Mesendoderm (in vitro differentiated cells): Measurements from ENCODE around the gene ZNF547.

Experiments used
- DNase-seq: peaks from one replicate; pipeline ENCODE4 v3.0.0; 2013
- H2AK5ac ChIP-seq: 2 replicates; pipeline ENCODE4 v1.6.1; 2013; ENCODE audit warnings: low read length, inconsistent platforms
- H2BK120ac ChIP-seq: 2 replicates; pipeline ENCODE4 v1.6.1; 2013; ENCODE audit warnings: low read depth, mild to moderate bottlenecking, low read length, moderate library complexity, mixed read lengths
- H2BK15ac ChIP-seq: replicated peaks from 2 replicates; pipeline ENCODE4 v1.6.1; 2013; ENCODE audit warnings: low read depth, mild to moderate bottlenecking, moderate library complexity
- H2BK5ac ChIP-seq: 2 replicates; pipeline ENCODE4 v1.6.1; 2013; ENCODE audit warnings: low read length, inconsistent platforms
- H3K18ac ChIP-seq: 2 replicates; pipeline ENCODE4 v1.6.1; 2013; ENCODE audit warnings: mild to moderate bottlenecking, low read length, mixed read lengths
- H3K23ac ChIP-seq: one replicate; pipeline ENCODE4 v1.6.1; 2013; ENCODE audit warnings: low read length
- H3K27ac ChIP-seq: 2 replicates; pipeline ENCODE4 v1.5.1; 2013; ENCODE audit warnings: low read depth, mild to moderate bottlenecking, inconsistent platforms, low read length, moderate library complexity
- H3K27me3 ChIP-seq: 2 replicates; pipeline ENCODE4 v1.6.1; 2013; ENCODE audit warnings: low read length, control low read depth, mild to moderate bottlenecking, inconsistent platforms; ENCODE audit not compliant: insufficient read depth, poor library complexity
- H3K36me3 ChIP-seq: 2 replicates; pipeline ENCODE4 v1.6.1; 2013; ENCODE audit warnings: low read length, inconsistent platforms; ENCODE audit not compliant: control insufficient read depth, insufficient read depth
- H3K4ac ChIP-seq: one replicate; pipeline ENCODE4 v1.6.1; 2013; ENCODE audit warnings: low read depth, mild to moderate bottlenecking, low read length, moderate library complexity
- H3K4me1 ChIP-seq: 2 replicates; pipeline ENCODE4 v1.6.1; 2013; ENCODE audit warnings: low read depth, low read length, inconsistent platforms; ENCODE audit not compliant: control insufficient read depth
- H3K4me2 ChIP-seq: 2 replicates; pipeline ENCODE4 v1.6.1; 2013; ENCODE audit warnings: low read length
- H3K4me3 ChIP-seq: 2 replicates; pipeline ENCODE4 v1.5.1; 2013; ENCODE audit warnings: mild to moderate bottlenecking, low read length
- H3K56ac ChIP-seq: one replicate; pipeline ENCODE4 v1.6.1; 2013; ENCODE audit warnings: low read length
- H3K79me1 ChIP-seq: 2 replicates; pipeline ENCODE4 v1.6.1; 2013; ENCODE audit warnings: low read length, inconsistent platforms
- H3K79me2 ChIP-seq: 2 replicates; pipeline ENCODE4 v1.6.1; 2013; ENCODE audit warnings: mild to moderate bottlenecking, low read length; ENCODE audit not compliant: control insufficient read depth, insufficient read depth
- H3K9ac ChIP-seq: 2 replicates; pipeline ENCODE4 v1.6.1; 2013; ENCODE audit warnings: low read length, inconsistent platforms
- H4K5ac ChIP-seq: one replicate; pipeline ENCODE4 v1.6.1; 2013; ENCODE audit warnings: low read length
- H4K8ac ChIP-seq: one replicate; pipeline ENCODE4 v1.6.1; 2013; ENCODE audit warnings: low read depth, mild to moderate bottlenecking, control low read depth, low read length, moderate library complexity
- WGBS: extraction: QIAGEN DNeasy Blood & Tissue Kit; methylation state at CpG from one replicate; pipeline ENCODE4 v1.1.7; 2013; ENCODE audit warnings: low lambda C conversion rate, missing lambda C conversion rate; ENCODE audit not compliant: insufficient coverage; ENCODE audit errors: extremely low coverage; 5-methylcytosine and 5-hydroxymethylcytosine counted together

The ZNF547 gene

DNA sequence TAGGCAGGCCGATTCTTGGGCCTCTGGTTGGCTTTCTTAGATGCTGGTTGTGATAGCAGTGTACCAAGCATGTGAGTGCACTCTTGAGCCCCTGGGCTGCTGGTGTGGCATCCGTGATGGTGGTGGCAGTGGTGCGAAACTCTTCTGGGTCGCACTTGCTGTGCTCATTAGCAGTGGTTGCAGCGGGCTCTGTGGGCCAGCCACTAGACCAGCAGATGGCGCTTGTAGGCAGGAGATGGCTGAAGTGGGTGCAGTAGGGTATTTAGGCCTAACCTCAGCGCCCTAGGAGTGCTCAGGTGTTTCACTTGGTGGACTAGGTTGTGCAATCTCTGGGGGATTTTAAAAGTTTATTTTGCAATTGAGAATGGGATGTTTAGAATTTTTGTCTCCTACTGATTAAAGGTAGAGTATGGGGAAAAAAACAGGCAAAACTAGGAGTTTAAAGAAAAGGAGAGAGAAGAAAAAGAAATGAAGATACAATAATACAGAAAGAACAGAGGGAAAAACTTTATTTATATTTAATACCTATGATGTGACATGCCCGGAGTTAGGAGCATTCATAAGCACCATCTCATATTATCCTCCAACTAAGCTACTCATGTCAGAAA, 43.3 kb downstream of the ZNF547 start:
- Histone ChIP-seq H2BK5ac (no peak overlapping the region), H2BK120ac (no peak overlapping the region), H3K18ac (no peak overlapping the region), H2BK15ac (no peak overlapping the region), H4K8ac (no peak overlapping the region), H3K9ac (no peak overlapping the region), H3K27me3 (no peaks in the 10 kb centered on the region), H3K4me3 (no peak overlapping the region), H4K5ac (no peak overlapping the region), H3K79me1 (peaks cover under 1% of the 10 kb centered on the region), H3K4me2 (no peak overlapping the region), H3K4me1 (no peaks in the 10 kb centered on the region), H3K4ac (no peak overlapping the region), H3K27ac (no peak overlapping the region), H3K23ac (no peak overlapping the region), H3K56ac (no peak overlapping the region), H3K36me3 (no peaks in the 10 kb centered on the region), H3K79me2 (peaks cover 2% of the 10 kb centered on the region), H2AK5ac (no peak overlapping the region)
- DNase-seq, result peak; percentile 84
- WGBS, result no CpG with 5 or more reads among the region's 8 CpGs

- Histone ChIP-seq H3K4ac (no peak within 1 kb of the TSS), H3K56ac (peak within 1 kb of the TSS; percentile 85), H3K4me2 (peak within 1 kb of the TSS; percentile 89), H2BK15ac (no peak within 1 kb of the TSS), H3K23ac (no peak within 1 kb of the TSS), H3K4me1 (no peaks in the 10 kb centered on the region), H3K18ac (no peak within 1 kb of the TSS), H4K5ac (no peak within 1 kb of the TSS), H3K79me1 (peaks cover 11% of the 10 kb centered on the region), H3K79me2 (peaks cover 8% of the 10 kb centered on the region), H3K27ac (no peak within 1 kb of the TSS), H3K27me3 (no peaks in the 10 kb centered on the region), H2AK5ac (no peak within 1 kb of the TSS), H4K8ac (no peak within 1 kb of the TSS), H2BK120ac (no peak within 1 kb of the TSS), H2BK5ac (no peak within 1 kb of the TSS), H3K4me3 (peak within 1 kb of the TSS; percentile 71), H3K9ac (peak within 1 kb of the TSS; percentile 76), H3K36me3 (no peaks in the 10 kb centered on the region)
- peak; percentile 97 for DNase-seq
- WGBS, result no CpG with 5 or more reads among the region's 55 CpGs
These were observed 47.7 kb downstream of the ZNF547 start, which contains the start of gene ZNF17 for GRCh38 chr19:57410877-57411671. Gene ZNF17, plus strand, starts transcription at chr19:57411161. Its CDS starts 2,455 bp downstream, at chr19:57413616.

- H4K5ac ChIP-seq, result no peak overlapping the region
- H3K4me3 ChIP-seq, result no peak overlapping the region
- H3K18ac ChIP-seq, result no peak overlapping the region
- H2BK120ac ChIP-seq, result no peak overlapping the region
- no peak for DNase-seq
- WGBS, result no CpG with 5 or more reads among the region's 4 CpGs
- no peak overlapping the region for H3K23ac ChIP-seq
- no peak overlapping the region for H3K9ac ChIP-seq
- H3K56ac ChIP-seq, result no peak overlapping the region
- H3K27me3 ChIP-seq, result no peaks in the 10 kb centered on the region
- no peak overlapping the region for H3K4ac ChIP-seq
- peaks cover 4% of the 10 kb centered on the region for H3K36me3 ChIP-seq
- no peak overlapping the region for H2AK5ac ChIP-seq
- H3K79me1 ChIP-seq, result peaks cover 2% of the 10 kb centered on the region
- no peaks in the 10 kb centered on the region for H3K4me1 ChIP-seq
- H2BK5ac ChIP-seq, result no peak overlapping the region
- no peaks in the 10 kb centered on the region for H3K79me2 ChIP-seq
- no peak overlapping the region for H3K27ac ChIP-seq
- no peak overlapping the region for H3K4me2 ChIP-seq
- no peak overlapping the region for H4K8ac ChIP-seq
- H2BK15ac ChIP-seq, result no peak overlapping the region
These were observed 56.1 kb downstream of the ZNF547 start for GRCh38 chr19:57419439-57419838.

GRCh38 chr19:57421037-57421436, 57.7 kb downstream of the ZNF547 start:
- Histone ChIP-seq H4K8ac (no peak overlapping the region), H2AK5ac (no peak overlapping the region), H3K18ac (no peak overlapping the region), H2BK15ac (no peak overlapping the region), H3K36me3 (peaks cover 4% of the 10 kb centered on the region), H3K9ac (no peak overlapping the region), H3K4ac (no peak overlapping the region), H3K56ac (no peak overlapping the region), H3K79me1 (peaks cover 1% of the 10 kb centered on the region), H3K27ac (no peak overlapping the region), H3K23ac (no peak overlapping the region), H2BK5ac (no peak overlapping the region), H2BK120ac (no peak overlapping the region), H3K4me1 (no peaks in the 10 kb centered on the region), H3K27me3 (no peaks in the 10 kb centered on the region), H3K79me2 (no peaks in the 10 kb centered on the region), H4K5ac (no peak overlapping the region), H3K4me2 (no peak overlapping the region), H3K4me3 (no peak overlapping the region)
- no peak for DNase-seq
- no CpG with 5 or more reads among the region's 3 CpGs for WGBS
